Endothelial cell of umbilical vein (primary cell): Measurements from ENCODE around the gene CPNE5. TPM values are rescaled to one million over a fixed set of nuclear protein-coding genes. Genes with fewer than 3 reads are reported as not detected.

Source experiments
- BruUV-seq: library from RNA; stranded (reverse); fragments of 400-500 nt; replicated peaks from 2 replicates; lab custom pipeline; 2021; lab: Mats Ljungman, UMichigan
- CTCF ChIA-PET: fragments of 300-600, 350-600 bp; sonication (Branson Sonifier 250); formaldehyde crosslinking; loops from one replicate; lab custom pipeline; 2021; ENCODE audit warnings: antibody characterized with exemption, inconsistent platforms; lab: Charles Lee
- POLR2A ChIA-PET: fragments of 300-600, 350-600 bp; sonication (Branson Sonifier 250); formaldehyde crosslinking; loops from one replicate; lab custom pipeline; 2021; ENCODE audit warnings: antibody characterized with exemption, inconsistent platforms; lab: Charles Lee
- DNase-seq: peaks from one replicate; pipeline ENCODE4 v3.0.0-alpha.2; 2011; ENCODE audit warnings: low read depth, low spot score
- FAIRE-seq: peaks from 2 replicates; lab custom pipeline; 2011; peaks lifted over from hg19 to GRCh38; lab: Jason Lieb, UNC
- H2AFZ ChIP-seq: 2 replicates; pipeline ENCODE4 v1.6.0; 2012; ENCODE audit warnings: low read depth, low read length, control low read depth, inconsistent platforms
- H3K27ac ChIP-seq: 2 replicates; pipeline ENCODE4 v1.5.1; 2011; ENCODE audit warnings: low read depth, mild to moderate bottlenecking, control low read depth, low read length, moderate library complexity; ENCODE audit not compliant: insufficient read depth
- H3K27me3 ChIP-seq, 2 experiments: 2 replicates each; pipeline versions ENCODE4 v1.6.0 to v1.6.1; 2011; ENCODE audit warnings: low read length in 2 of 2, mixed read lengths in 1 of 2; ENCODE audit not compliant: control insufficient read depth in 2 of 2, insufficient read depth in 2 of 2
- H3K36me3 ChIP-seq, 2 experiments: 2 replicates in 1 of 2; 3 replicates in 1 of 2; pipeline ENCODE4 v1.5.1; 2011; ENCODE audit warnings: low read length in 2 of 2, mild to moderate bottlenecking in 1 of 2, moderate library complexity in 1 of 2; ENCODE audit not compliant: control insufficient read depth in 2 of 2, insufficient read depth in 2 of 2; ENCODE audit errors: extremely low read depth in 1 of 2
- H3K4me1 ChIP-seq: 3 replicates; pipeline ENCODE4 v1.5.1; 2011; ENCODE audit warnings: mild to moderate bottlenecking, low read length; ENCODE audit not compliant: control insufficient read depth, insufficient read depth; ENCODE audit errors: extremely low read depth
- H3K4me2 ChIP-seq: 2 replicates; pipeline ENCODE4 v1.6.1; 2011; ENCODE audit warnings: low read length, control low read depth, mixed read lengths; ENCODE audit not compliant: insufficient read depth
- H3K4me3 ChIP-seq, 3 experiments: fragments of 200-600 bp in 1 of 3; sonication (generic), shearing (Covaris generic) in 1 of 3; replicated peaks in 1 of 3; 2 replicates each; pipeline ENCODE4 v1.5.1; 2011 to 2016; ENCODE audit warnings: control low read depth in 3 of 3, low read length in 3 of 3, mild to moderate bottlenecking in 2 of 3, inconsistent platforms in 1 of 3, low read depth in 1 of 3, moderate library complexity in 1 of 3; ENCODE audit not compliant: insufficient read depth in 1 of 3
- H3K79me2 ChIP-seq: 2 replicates; pipeline ENCODE4 v1.6.0; 2012; ENCODE audit warnings: low read length, inconsistent platforms; ENCODE audit not compliant: control insufficient read depth, insufficient read depth
- H3K9ac ChIP-seq: replicated peaks from 2 replicates; pipeline ENCODE3; 2011; ENCODE audit warnings: low read length, control low read depth; ENCODE audit not compliant: insufficient read depth; ENCODE audit errors: extremely low read depth
- H3K9me1 ChIP-seq: replicated peaks from 3 replicates; pipeline ENCODE4 v1.6.0; 2011; ENCODE audit warnings: mild to moderate bottlenecking, low read length; ENCODE audit not compliant: control insufficient read depth, insufficient read depth; ENCODE audit errors: extremely low read depth
- H3K9me3 ChIP-seq: replicated peaks from 2 replicates; pipeline ENCODE4 v1.5.1; 2012; ENCODE audit warnings: low read length, inconsistent platforms; ENCODE audit not compliant: control insufficient read depth, insufficient read depth
- H4K20me1 ChIP-seq: replicated peaks from 2 replicates; pipeline ENCODE3; 2011; ENCODE audit warnings: mild to moderate bottlenecking, low read length; ENCODE audit not compliant: control insufficient read depth, insufficient read depth; ENCODE audit errors: extremely low read depth
- CTCF ChIP-seq, 2 donors: IDR thresholded peaks; 1 replicate in 1 of 2; 2 replicates in 1 of 2; pipeline ENCODE4 v1.5.1; 2011; ENCODE audit warnings: low read length in 2 of 2, mild to moderate bottlenecking in 2 of 2, moderate library complexity in 2 of 2, control low read depth in 1 of 2, inconsistent platforms in 1 of 2, low read depth in 1 of 2; ENCODE audit not compliant: insufficient read depth in 1 of 2; ENCODE audit errors: extremely low read depth in 1 of 2
- EZH2 ChIP-seq: IDR thresholded peaks from 2 replicates; pipeline ENCODE4 v1.6.1; 2012; ENCODE audit warnings: borderline replicate concordance, low read depth, mild to moderate bottlenecking, moderate library complexity, low read length, inconsistent platforms; ENCODE audit not compliant: severe bottlenecking
- FOS ChIP-seq: IDR thresholded peaks from 2 replicates; pipeline ENCODE4 v1.6.1; 2011; ENCODE audit warnings: mild to moderate bottlenecking, low read length, moderate library complexity, borderline replicate concordance; ENCODE audit not compliant: insufficient read depth
- GATA2 ChIP-seq: IDR thresholded peaks from 2 replicates; pipeline ENCODE4 v1.7.0; 2011; ENCODE audit warnings: low read depth, mild to moderate bottlenecking, moderate library complexity, mixed read lengths, low read length; ENCODE audit not compliant: insufficient read length, insufficient read depth
- JUN ChIP-seq: IDR thresholded peaks from 2 replicates; pipeline ENCODE4 v1.6.1; 2011; ENCODE audit warnings: borderline replicate concordance, low read depth; ENCODE audit not compliant: insufficient read length, insufficient read depth
- MAX ChIP-seq: IDR thresholded peaks from 2 replicates; pipeline ENCODE4 v1.6.1; 2011; ENCODE audit not compliant: insufficient read depth, insufficient read length
- MYC ChIP-seq: IDR thresholded peaks from one replicate; pipeline ENCODE4 v1.6.1; 2011; ENCODE audit warnings: mild to moderate bottlenecking, low read depth, low read length
- POLR2A ChIP-seq: IDR thresholded peaks from 2 replicates; pipeline ENCODE4 v1.6.1; 2012; ENCODE audit warnings: low read depth, mild to moderate bottlenecking, control low read depth, low read length
- POLR2AphosphoS5 ChIP-seq: IDR thresholded peaks from 2 replicates; pipeline ENCODE4 v1.6.1; 2012; ENCODE audit warnings: low read depth, mild to moderate bottlenecking, control low read depth, low read length, moderate library complexity; ENCODE audit not compliant: insufficient read depth
- dilution Hi-C: fragments of 300-500 bp; cut with MboI; formaldehyde crosslinking; loops from one replicate; pipeline ENCODE4 v1.15.0; 2019; ENCODE audit warnings: low sequenced_read_pairs; ENCODE audit not compliant: extremely low pct_ligation_motif_present
- intact Hi-C: fragments of 100-400 bp; cut with micrococcal nuclease; formaldehyde crosslinking; loops from one replicate; pipeline ENCODE4 v1.10.0; 2022
- polyA plus RNA-seq, 4 experiments: library from polyadenylated mRNA; depleted of rRNA in 3 of 4; stranded (reverse) in 3 of 4; unstranded in 1 of 4; fragments of >200 nt; gene quantifications; 2 replicates each; pipeline versions ENCODE4 v1.2.1 to v1.2.3, GENCODE V29; 2011 to 2012; ENCODE audit warnings: missing spikeins in 1 of 4
- total RNA-seq: library from RNA; stranded (reverse); gene quantifications from 2 replicates; pipeline ENCODE4 v1.2.3, GENCODE V29; 2021

CPNE5 gene
- total and polyA plus RNA-seq, 2 donors (not counting 3 experiments of a cell fraction or from before 2014, with no cell fraction given): 18.8 to 49.4 TPM

- intact Hi-C loops (no loop called here), dilution Hi-C loops (no loop called here)
- POLR2A ChIA-PET: no interaction called here
- Histone ChIP-seq H2AFZ (no peak overlapping the region), H3K27ac (no peak overlapping the region), H3K4me2 (no peak overlapping the region), H3K27me3 (no peaks in the 10 kb centered on the region), H3K9me1 (no peaks in the 10 kb centered on the region), H3K4me1 (peaks cover 13% of the 10 kb centered on the region), H3K9ac (no peak overlapping the region), H3K9me3 (no peaks in the 10 kb centered on the region), H3K36me3 (no peaks in the 10 kb centered on the region), H3K79me2 (no peaks in the 10 kb centered on the region), H3K4me3 (no peak overlapping the region), H4K20me1 (no peaks in the 10 kb centered on the region)
- DNase-seq: no peak
- no TSS peak for BruUV-seq
- FAIRE-seq: no peak
- CTCF ChIA-PET: interaction anchor here (1.1 to 1.6 kb wide), 3 partner anchors 9 to 116 kb away, joined by 3 to 10 read pairs (median 7); no protein-coding TSS in a partner anchor
- no peak for TF ChIP-seq GATA2
- TF ChIP-seq FOS: no peak
- no peak for TF ChIP-seq MAX
- TF ChIP-seq POLR2AphosphoS5: no peak
- TF ChIP-seq EZH2: no peak
- TF ChIP-seq MYC: no peak
- no peak for TF ChIP-seq POLR2A
- TF ChIP-seq CTCF (IDR thresholded peaks at IDR 0.05; ENCODE audit: extremely low read depth in 1 of 2, insufficient read depth in 1 of 2, low read depth in 1 of 2, low read length in 2 of 2): no peak
- TF ChIP-seq JUN: no peak
Measured at GRCh38 chr6:36730424-36731380, 108.5 kb downstream of the CPNE5 start.
